HepG2 (cell line): ENCODE data around the gene BARX2. TPM values are rescaled to one million over a fixed set of nuclear protein-coding genes. Genes with fewer than 3 reads are reported as not detected.

Source experiments
- ATAC-seq: fragments of 200-7000 bp; cut with Tn5 transposase; 3 replicates; pipeline ENCODE4 v1.9.1; 2020; ENCODE audit warnings: mild to moderate bottlenecking, moderate library complexity
- BruUV-seq: library from RNA; stranded (reverse); fragments of 400-500 nt; replicated peaks from 2 replicates; lab custom pipeline; 2021; lab: Mats Ljungman, UMichigan
- CTCF ChIA-PET: fragments of 300-600 bp; formaldehyde crosslinking; extraction: SDS; loops from one replicate; lab custom pipeline; 2021; ENCODE audit warnings: low total read pairs, inconsistent platforms, low intra/inter-chr PET ratio; lab: Yijun Ruan, JAX
- POLR2A ChIA-PET: fragments of 350-600 bp; sonication (Branson Sonifier 250); formaldehyde crosslinking; loops from one replicate; lab custom pipeline; 2020; ENCODE audit warnings: antibody characterized with exemption, inconsistent platforms; lab: Yijun Ruan, JAX
- DNase-seq: peaks from one replicate; pipeline ENCODE4 v3.0.0-alpha.2; 2015; ENCODE audit warnings: low spot score
- FAIRE-seq: peaks from 3 replicates; lab custom pipeline; 2011; peaks lifted over from hg19 to GRCh38; lab: Jason Lieb, UNC
- H2AFZ ChIP-seq: one replicate; pipeline ENCODE4 v1.6.1; 2011; ENCODE audit warnings: low read length, inconsistent platforms
- H3K27ac ChIP-seq: fragments of 300-600 bp; 3 replicates; pipeline ENCODE4 v1.8.0; 2011; ENCODE audit warnings: mixed run types, mild to moderate bottlenecking, mixed read lengths, low read length, inconsistent platforms; ENCODE audit not compliant: insufficient read depth; ENCODE audit errors: extremely low read length
- H3K27me3 ChIP-seq, 2 experiments: fragments of 200-600 bp in 1 of 2; 2 replicates in 1 of 2; 3 replicates in 1 of 2; pipeline versions ENCODE4 v1.6.0 to v1.8.0; 2011; ENCODE audit warnings: low read length in 2 of 2, mild to moderate bottlenecking in 2 of 2, moderate library complexity in 2 of 2, inconsistent platforms in 1 of 2; ENCODE audit not compliant: insufficient read depth in 2 of 2, control insufficient read depth in 1 of 2
- H3K36me3 ChIP-seq, 2 experiments: fragments of 200-600 bp in 1 of 2; replicated peaks in 1 of 2; 2 replicates in 1 of 2; 3 replicates in 1 of 2; pipeline versions ENCODE4 v1.5.1 to v1.8.0; 2011; ENCODE audit warnings: low read length in 2 of 2, inconsistent platforms in 1 of 2; ENCODE audit not compliant: insufficient read depth in 2 of 2, control insufficient read depth in 1 of 2
- H3K4me1 ChIP-seq: 2 replicates; pipeline ENCODE4 v1.5.1; 2012; ENCODE audit warnings: low read length, inconsistent platforms; ENCODE audit not compliant: insufficient read depth
- H3K4me2 ChIP-seq: 2 replicates; pipeline ENCODE4 v1.6.0; 2011; ENCODE audit warnings: low read depth, low read length, inconsistent platforms
- H3K4me3 ChIP-seq, 3 experiments: fragments of 200-600 bp in 1 of 3; sonication (generic), shearing (Covaris generic) in 1 of 3; replicated peaks in 1 of 3; 2 replicates each; pipeline ENCODE4 v1.5.1; 2011 to 2016; ENCODE audit warnings: low read length in 3 of 3, inconsistent platforms in 2 of 3, low read depth in 2 of 3, mild to moderate bottlenecking in 2 of 3, control low read depth in 1 of 3, mixed read lengths in 1 of 3; ENCODE audit not compliant: insufficient read depth in 1 of 3
- H3K79me2 ChIP-seq: one replicate; pipeline ENCODE4 v1.6.1; 2011; ENCODE audit warnings: low read length, inconsistent platforms; ENCODE audit not compliant: insufficient read depth
- H3K9ac ChIP-seq: 2 replicates; pipeline ENCODE4 v1.6.0; 2011; ENCODE audit warnings: mild to moderate bottlenecking, low read depth, low read length, inconsistent platforms; ENCODE audit not compliant: insufficient read depth
- H3K9me3 ChIP-seq: 2 replicates; pipeline ENCODE4 v1.5.1; 2012; ENCODE audit warnings: mild to moderate bottlenecking, low read length
- H4K20me1 ChIP-seq: 2 replicates; pipeline ENCODE4 v1.6.0; 2011; ENCODE audit warnings: inconsistent platforms, mild to moderate bottlenecking, low read length, moderate library complexity; ENCODE audit not compliant: insufficient read depth
- ELF4 ChIP-seq: sonication (generic); formaldehyde crosslinking; IDR thresholded peaks from 2 replicates; pipeline ENCODE4 v1.5.0; 2020; ENCODE audit warnings: missing genetic modification reagents, mild to moderate bottlenecking, moderate library complexity, borderline replicate concordance
- GFI1 ChIP-seq: sonication (generic); formaldehyde crosslinking; IDR thresholded peaks from 2 replicates; pipeline ENCODE4 v1.5.0; 2020; ENCODE audit warnings: missing genetic modification reagents, mild to moderate bottlenecking, borderline replicate concordance
- HOXA9 ChIP-seq: sonication (generic); formaldehyde crosslinking; IDR thresholded peaks from 2 replicates; pipeline ENCODE4 v1.8.1; 2022; ENCODE audit warnings: missing genetic modification reagents, mild to moderate bottlenecking, moderate library complexity, borderline replicate concordance
- MED8 ChIP-seq: sonication (generic); formaldehyde crosslinking; IDR thresholded peaks from 2 replicates; pipeline ENCODE4 v1.8.1; 2023; ENCODE audit warnings: mild to moderate bottlenecking, missing genetic modification reagents; ENCODE audit not compliant: insufficient replicate concordance
- XBP1 ChIP-seq: sonication (generic); formaldehyde crosslinking; IDR thresholded peaks from 2 replicates; pipeline ENCODE4 v1.5.0; 2020; ENCODE audit warnings: missing genetic modification reagents
- ZFP82 ChIP-seq: sonication (generic); formaldehyde crosslinking; IDR thresholded peaks from 2 replicates; pipeline ENCODE4 v1.5.1; 2020; ENCODE audit warnings: mild to moderate bottlenecking, missing genetic modification reagents, borderline replicate concordance
- ZNF234 ChIP-seq: sonication (generic); formaldehyde crosslinking; conservative IDR thresholded peaks from 2 replicates; pipeline ENCODE4 v1.5.1; 2020; ENCODE audit warnings: mild to moderate bottlenecking, missing genetic modification reagents
- ZNF263 ChIP-seq: sonication (generic); formaldehyde crosslinking; IDR thresholded peaks from 2 replicates; pipeline ENCODE4 v1.4.0; 2020; ENCODE audit warnings: missing genetic modification reagents
- ZNF788 ChIP-seq: sonication (generic); formaldehyde crosslinking; IDR thresholded peaks from 2 replicates; pipeline ENCODE4 v1.5.0; 2020; ENCODE audit warnings: mild to moderate bottlenecking, missing genetic modification reagents, borderline replicate concordance
- WGBS: methylation state at CpG from one replicate; pipeline ENCODE4 v1.1.6; 2017; ENCODE audit warnings: low lambda C conversion rate; 5-methylcytosine and 5-hydroxymethylcytosine counted together
- in situ Hi-C: cut with HindIII; loops from 2 replicates; pipeline ENCODE4 v1.10.0; 2017; ENCODE audit warnings: low pct_unique_long_range_greater_than_20kb; ENCODE audit not compliant: extremely low pct_ligation_motif_present
- intact Hi-C: fragments of 100-400 bp; cut with micrococcal nuclease; formaldehyde crosslinking; loops from one replicate; pipeline ENCODE4 v1.10.0; 2022; ENCODE audit not compliant: unreplicated experiment
- polyA plus RNA-seq, 8 experiments: library from polyadenylated mRNA; depleted of rRNA in 3 of 8; stranded (reverse) in 7 of 8; unstranded in 1 of 8; fragments of >200 nt; fragmentation: Illumina TruSeq in 4 of 8; extraction: Trizol in 4 of 8; gene quantifications; 2 replicates each; pipeline versions ENCODE4 v1.2.1 to v1.2.3, GENCODE V29; 2011 to 2016; ENCODE audit warnings: low read depth in 4 of 8, missing spikeins in 1 of 8, mixed read lengths in 1 of 8; ENCODE audit not compliant: insufficient read depth in 1 of 8
- total RNA-seq, 5 experiments: library from RNA; depleted of rRNA; stranded (reverse); fragments of >200 nt; fragmentation: Illumina TruSeq; extraction: Trizol; gene quantifications; 2 replicates each; pipeline ENCODE4 v1.2.3, GENCODE V29; 2016; ENCODE audit warnings: low read depth in 1 of 5
- TF ChIP-seq, protein P1 (sequence below): sonication (generic); formaldehyde crosslinking; IDR thresholded peaks from 2 replicates; pipeline ENCODE4 v1.8.1; 2023; ENCODE audit warnings: missing genetic modification reagents, inconsistent platforms, borderline replicate concordance
- TF ChIP-seq, protein P2 (sequence below): sonication (generic); formaldehyde crosslinking; IDR thresholded peaks from 2 replicates; pipeline ENCODE4 v1.5.1; 2020; ENCODE audit warnings: mild to moderate bottlenecking, missing genetic modification reagents, borderline replicate concordance
- TF ChIP-seq, protein P3 (sequence below): sonication (generic); formaldehyde crosslinking; IDR thresholded peaks from 2 replicates; pipeline ENCODE4 v1.5.1; 2020; ENCODE audit warnings: missing genetic modification reagents, mild to moderate bottlenecking, borderline replicate concordance
- TF ChIP-seq, protein P4 (sequence below): sonication (generic); formaldehyde crosslinking; IDR thresholded peaks from 2 replicates; pipeline ENCODE4 v1.5.0; 2020; ENCODE audit warnings: missing genetic modification reagents
- TF ChIP-seq, protein P5 (sequence below): IDR thresholded peaks from 2 replicates; pipeline ENCODE4 v1.6.1; 2016; ENCODE audit warnings: control low read depth

The BARX2 gene
- total and polyA plus RNA-seq, 2 of the 13 experiments (the other 11 are each of a cell fraction or from before 2014, with no cell fraction given), result not detected

DNA sequence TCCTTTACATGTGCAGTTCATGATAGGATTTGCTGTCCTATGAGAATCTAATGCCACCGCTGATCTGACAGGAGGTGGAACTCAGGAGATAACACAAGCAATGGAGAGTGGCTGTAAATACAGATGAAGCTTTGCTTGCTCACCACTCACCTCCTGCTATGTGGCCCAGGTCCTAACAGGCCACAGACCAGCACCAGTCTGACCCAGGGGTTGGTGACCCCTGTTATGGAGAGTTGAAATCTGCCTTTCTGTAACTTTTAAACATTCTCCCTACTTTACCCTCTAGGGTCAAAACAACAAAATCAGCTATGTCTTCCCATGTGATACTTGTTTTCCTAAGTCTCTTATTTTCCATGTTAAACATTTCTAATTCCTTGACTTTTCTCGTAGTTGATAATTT, 48.7 kb upstream of the BARX2 start:
- CTCF ChIA-PET, result no interaction called here
- in situ Hi-C loops, result loop anchor here (10.0 kb wide), 1 partner anchor 442 kb away; no protein-coding TSS in a partner anchor
- TF ChIP-seq, protein P1, sequence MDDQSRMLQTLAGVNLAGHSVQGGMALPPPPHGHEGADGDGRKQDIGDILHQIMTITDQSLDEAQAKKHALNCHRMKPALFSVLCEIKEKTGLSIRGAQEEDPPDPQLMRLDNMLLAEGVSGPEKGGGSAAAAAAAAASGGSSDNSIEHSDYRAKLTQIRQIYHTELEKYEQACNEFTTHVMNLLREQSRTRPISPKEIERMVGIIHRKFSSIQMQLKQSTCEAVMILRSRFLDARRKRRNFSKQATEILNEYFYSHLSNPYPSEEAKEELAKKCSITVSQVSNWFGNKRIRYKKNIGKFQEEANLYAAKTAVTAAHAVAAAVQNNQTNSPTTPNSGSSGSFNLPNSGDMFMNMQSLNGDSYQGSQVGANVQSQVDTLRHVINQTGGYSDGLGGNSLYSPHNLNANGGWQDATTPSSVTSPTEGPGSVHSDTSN (CRISPR knock-in tag), result no peak
- TF ChIP-seq, protein P2, sequence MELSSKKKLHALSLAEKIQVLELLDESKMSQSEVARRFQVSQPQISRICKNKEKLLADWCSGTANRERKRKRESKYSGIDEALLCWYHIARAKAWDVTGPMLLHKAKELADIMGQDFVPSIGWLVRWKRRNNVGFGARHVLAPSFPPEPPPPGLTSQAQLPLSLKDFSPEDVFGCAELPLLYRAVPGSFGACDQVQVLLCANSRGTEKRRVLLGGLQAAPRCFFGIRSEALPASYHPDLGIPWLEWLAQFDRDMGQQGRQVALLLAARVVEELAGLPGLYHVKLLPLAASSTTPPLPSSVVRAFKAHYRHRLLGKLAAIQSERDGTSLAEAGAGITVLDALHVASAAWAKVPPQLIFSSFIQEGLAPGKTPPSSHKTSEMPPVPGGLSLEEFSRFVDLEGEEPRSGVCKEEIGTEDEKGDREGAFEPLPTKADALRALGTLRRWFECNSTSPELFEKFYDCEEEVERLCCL (CRISPR knock-in tag), result no peak
- TF ChIP-seq ZNF788, result no peak
- TF ChIP-seq ZNF234 (CRISPR knock-in tag), result no peak
- TF ChIP-seq, protein P3, sequence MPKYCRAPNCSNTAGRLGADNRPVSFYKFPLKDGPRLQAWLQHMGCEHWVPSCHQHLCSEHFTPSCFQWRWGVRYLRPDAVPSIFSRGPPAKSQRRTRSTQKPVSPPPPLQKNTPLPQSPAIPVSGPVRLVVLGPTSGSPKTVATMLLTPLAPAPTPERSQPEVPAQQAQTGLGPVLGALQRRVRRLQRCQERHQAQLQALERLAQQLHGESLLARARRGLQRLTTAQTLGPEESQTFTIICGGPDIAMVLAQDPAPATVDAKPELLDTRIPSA (CRISPR knock-in tag), result no peak
- no peak for TF ChIP-seq MED8
- TF ChIP-seq XBP1 (CRISPR knock-in tag), result no peak
- TF ChIP-seq ELF4, result no peak
- no peak for TF ChIP-seq ZNF263 (CRISPR knock-in tag)
- TF ChIP-seq HOXA9 (CRISPR knock-in tag), result no peak
- no peak for TF ChIP-seq GFI1 (CRISPR knock-in tag)
- no peak for TF ChIP-seq ZFP82 (CRISPR knock-in tag)
- TF ChIP-seq, protein P4, sequence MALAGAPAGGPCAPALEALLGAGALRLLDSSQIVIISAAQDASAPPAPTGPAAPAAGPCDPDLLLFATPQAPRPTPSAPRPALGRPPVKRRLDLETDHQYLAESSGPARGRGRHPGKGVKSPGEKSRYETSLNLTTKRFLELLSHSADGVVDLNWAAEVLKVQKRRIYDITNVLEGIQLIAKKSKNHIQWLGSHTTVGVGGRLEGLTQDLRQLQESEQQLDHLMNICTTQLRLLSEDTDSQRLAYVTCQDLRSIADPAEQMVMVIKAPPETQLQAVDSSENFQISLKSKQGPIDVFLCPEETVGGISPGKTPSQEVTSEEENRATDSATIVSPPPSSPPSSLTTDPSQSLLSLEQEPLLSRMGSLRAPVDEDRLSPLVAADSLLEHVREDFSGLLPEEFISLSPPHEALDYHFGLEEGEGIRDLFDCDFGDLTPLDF (CRISPR knock-in tag), result no peak
- TF ChIP-seq, protein P5, sequence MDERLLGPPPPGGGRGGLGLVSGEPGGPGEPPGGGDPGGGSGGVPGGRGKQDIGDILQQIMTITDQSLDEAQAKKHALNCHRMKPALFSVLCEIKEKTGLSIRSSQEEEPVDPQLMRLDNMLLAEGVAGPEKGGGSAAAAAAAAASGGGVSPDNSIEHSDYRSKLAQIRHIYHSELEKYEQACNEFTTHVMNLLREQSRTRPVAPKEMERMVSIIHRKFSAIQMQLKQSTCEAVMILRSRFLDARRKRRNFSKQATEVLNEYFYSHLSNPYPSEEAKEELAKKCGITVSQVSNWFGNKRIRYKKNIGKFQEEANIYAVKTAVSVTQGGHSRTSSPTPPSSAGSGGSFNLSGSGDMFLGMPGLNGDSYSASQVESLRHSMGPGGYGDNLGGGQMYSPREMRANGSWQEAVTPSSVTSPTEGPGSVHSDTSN (CRISPR knock-in tag), result no peak
- TF ChIP-seq, all 625 proteins: peak for 0
- no TSS peak for BruUV-seq
- ATAC-seq (no peak), DNase-seq (no peak), FAIRE-seq (no peak)
- H3K36me3 ChIP-seq, result no peaks in the 10 kb centered on the region
- H3K9ac ChIP-seq, result no peak overlapping the region
- H3K27ac ChIP-seq, result no peak overlapping the region
- H3K4me2 ChIP-seq, result no peak overlapping the region
- intact Hi-C loops, result loop anchor here (1.0 kb wide), 1 partner anchor 210 kb away; no protein-coding TSS in a partner anchor
- H2AFZ ChIP-seq, result no peak overlapping the region
- POLR2A ChIA-PET, result no interaction called here
- no peaks in the 10 kb centered on the region for H3K9me3 ChIP-seq
- H3K79me2 ChIP-seq, result no peaks in the 10 kb centered on the region
- no peaks in the 10 kb centered on the region for H4K20me1 ChIP-seq
- no peaks in the 10 kb centered on the region; a peak in 1 of 5 replicates for H3K27me3 ChIP-seq
- 42% methylated on average over 2 of the region's 2 CpGs for WGBS
- no peak overlapping the region for H3K4me3 ChIP-seq
- H3K4me1 ChIP-seq, result peaks cover 48% of the 10 kb centered on the region
